HepG2 (cell line): ENCODE data around the gene PRRC2A. TPM values are rescaled to one million over a fixed set of nuclear protein-coding genes. Genes with fewer than 3 reads are reported as not detected.
A peak's percentile ranks its signal among the peaks of the same experiment; 100 is the strongest.

Experiments
- AGO2 ChIP-seq: fragments of 200-400 bp; formaldehyde crosslinking; optimal IDR thresholded peaks from 2 replicates; pipeline ENCODE3; 2017; ENCODE audit warnings: mild to moderate bottlenecking, low read depth, low read length, moderate library complexity
- AKAP8 ChIP-seq: sonication (generic); formaldehyde crosslinking; IDR thresholded peaks from 2 replicates; pipeline ENCODE4 v1.5.1; 2020; ENCODE audit warnings: mild to moderate bottlenecking, missing genetic modification reagents
- CERS6 ChIP-seq: sonication (generic); formaldehyde crosslinking; IDR thresholded peaks from 2 replicates; pipeline ENCODE4 v1.5.0; 2020; ENCODE audit warnings: missing genetic modification reagents
- IRF2 ChIP-seq: IDR thresholded peaks from 2 replicates; pipeline ENCODE4 v1.6.1; 2018; ENCODE audit warnings: missing genetic modification reagents, missing compliant biosample characterization
- PAF1 ChIP-seq: IDR thresholded peaks from 2 replicates; pipeline ENCODE4 v1.6.1; 2016; ENCODE audit warnings: missing genetic modification reagents, missing compliant biosample characterization
- SALL1 ChIP-seq: sonication (generic); formaldehyde crosslinking; IDR thresholded peaks from 2 replicates; pipeline ENCODE4 v1.8.0; 2022; ENCODE audit warnings: mild to moderate bottlenecking, missing genetic modification reagents
- SRSF1 ChIP-seq: fragments of 200-400 bp; formaldehyde crosslinking; optimal IDR thresholded peaks from 2 replicates; pipeline ENCODE3; 2017; ENCODE audit warnings: mild to moderate bottlenecking, low read depth, low read length, moderate library complexity
- TEAD2 ChIP-seq: sonication (generic); formaldehyde crosslinking; IDR thresholded peaks from 2 replicates; pipeline ENCODE4 v1.9.0; 2021; ENCODE audit warnings: missing genetic modification reagents
- THAP11 ChIP-seq: IDR thresholded peaks from 2 replicates; pipeline ENCODE4 v1.6.1; 2016; ENCODE audit warnings: missing biosample characterization, missing genetic modification reagents
- ZNF317 ChIP-seq: sonication (generic); formaldehyde crosslinking; IDR thresholded peaks from 2 replicates; pipeline ENCODE4 v1.5.0; 2020; ENCODE audit warnings: mild to moderate bottlenecking, missing genetic modification reagents
- ZNF547 ChIP-seq: sonication (generic); formaldehyde crosslinking; IDR thresholded peaks from 2 replicates; pipeline ENCODE4 v1.5.1; 2020; ENCODE audit warnings: mild to moderate bottlenecking, missing genetic modification reagents
- ZNF703 ChIP-seq: sonication (generic); formaldehyde crosslinking; IDR thresholded peaks from 2 replicates; pipeline ENCODE4 v1.5.1; 2020; ENCODE audit warnings: missing genetic modification reagents, mild to moderate bottlenecking, moderate library complexity, borderline replicate concordance
- polyA plus RNA-seq, 8 experiments: library from polyadenylated mRNA; depleted of rRNA in 3 of 8; stranded (reverse) in 7 of 8; unstranded in 1 of 8; fragments of >200 nt; fragmentation: Illumina TruSeq in 4 of 8; extraction: Trizol in 4 of 8; gene quantifications; 2 replicates each; pipeline versions ENCODE4 v1.2.1 to v1.2.3, GENCODE V29; 2011 to 2016; ENCODE audit warnings: low read depth in 4 of 8, missing spikeins in 1 of 8, mixed read lengths in 1 of 8; ENCODE audit not compliant: insufficient read depth in 1 of 8
- total RNA-seq, 5 experiments: library from RNA; depleted of rRNA; stranded (reverse); fragments of >200 nt; fragmentation: Illumina TruSeq; extraction: Trizol; gene quantifications; 2 replicates each; pipeline ENCODE4 v1.2.3, GENCODE V29; 2016; ENCODE audit warnings: low read depth in 1 of 5
- TF ChIP-seq, protein P1 (sequence below): IDR thresholded peaks from 2 replicates; pipeline ENCODE4 v1.6.1; 2012; ENCODE audit warnings: inconsistent platforms
- TF ChIP-seq, protein P2 (sequence below): sonication (generic); formaldehyde crosslinking; IDR thresholded peaks from one replicate; pipeline ENCODE4 v1.5.1; 2020; ENCODE audit warnings: mild to moderate bottlenecking, missing genetic modification reagents; ENCODE audit errors: not compliant biosample characterization
- TF ChIP-seq, protein P3 (sequence below): IDR thresholded peaks from 2 replicates; pipeline ENCODE4 v1.6.1; 2012; ENCODE audit warnings: low read length, improper control_type of control experiment

The PRRC2A gene
- total and polyA plus RNA-seq, 2 of the 13 experiments (the other 11 are each of a cell fraction or from before 2014, with no cell fraction given), result 38.9 to 47.4 TPM

DNA sequence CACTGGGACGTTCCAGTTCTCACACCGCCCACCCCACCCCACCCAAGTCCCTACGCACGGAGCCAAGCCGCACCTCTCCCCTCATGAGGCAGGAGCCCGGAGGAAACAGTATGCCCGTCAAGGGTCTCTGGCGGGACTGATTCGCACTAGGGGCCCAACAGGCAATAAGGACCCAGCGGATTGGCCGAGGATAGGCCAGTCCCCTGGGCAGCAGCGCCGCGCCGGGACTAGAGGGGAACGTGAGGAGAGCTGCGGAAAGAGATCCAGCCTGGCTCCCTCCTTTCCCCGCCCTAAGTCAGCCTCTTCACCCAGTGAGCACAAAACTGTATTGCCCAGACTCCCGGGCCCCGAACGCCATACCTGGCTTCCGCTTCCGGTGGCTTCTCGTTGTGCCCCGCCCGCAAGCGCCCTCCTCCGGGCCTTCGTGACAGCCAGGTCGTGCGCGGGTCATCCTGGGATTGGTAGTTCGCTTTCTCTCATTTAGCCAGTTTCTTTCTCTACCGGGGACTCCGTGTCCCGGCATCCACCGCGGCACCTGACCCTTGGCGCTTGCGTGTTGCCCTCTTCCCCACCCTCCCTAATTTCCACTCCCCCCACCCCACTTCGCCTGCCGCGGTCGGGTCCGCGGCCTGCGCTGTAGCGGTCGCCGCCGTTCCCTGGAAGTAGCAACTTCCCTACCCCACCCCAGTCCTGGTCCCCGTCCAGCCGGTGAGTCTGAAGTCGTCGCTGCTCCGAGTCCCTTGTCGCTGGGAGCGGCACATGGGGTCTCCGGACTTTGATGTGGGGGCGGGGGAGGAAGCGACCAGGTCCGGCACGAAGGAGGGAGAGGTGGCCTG lies 45.2 kb downstream of the PRRC2A start, which contains the start of gene CSNK2B (continued):
- TF ChIP-seq IRF2 (CRISPR knock-in tag) (peak; percentile 79), AGO2 (peak; percentile 95), ZNF703 (CRISPR knock-in tag) (0 out of 2 replicates have a peak, but pooled peaks have one; percentile 28), ZNF547 (CRISPR knock-in tag) (peak; percentile 5; the same call in 1 of the 2 replicates), AKAP8 (CRISPR knock-in tag) (no peak), TEAD2 (CRISPR knock-in tag) (0 out of 2 replicates have a peak, but pooled peaks have one; percentile 16), SRSF1 (peak; percentile 55), SALL1 (peak; percentile 72), CERS6 (CRISPR knock-in tag) (no peak), PAF1 (CRISPR knock-in tag) (no peak), THAP11 (CRISPR knock-in tag) (peak; percentile 99), ZNF317 (peak; percentile 80)
- TF ChIP-seq, protein P1, sequence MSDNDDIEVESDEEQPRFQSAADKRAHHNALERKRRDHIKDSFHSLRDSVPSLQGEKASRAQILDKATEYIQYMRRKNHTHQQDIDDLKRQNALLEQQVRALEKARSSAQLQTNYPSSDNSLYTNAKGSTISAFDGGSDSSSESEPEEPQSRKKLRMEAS, result peak; percentile 69
- TF ChIP-seq, protein P2, sequence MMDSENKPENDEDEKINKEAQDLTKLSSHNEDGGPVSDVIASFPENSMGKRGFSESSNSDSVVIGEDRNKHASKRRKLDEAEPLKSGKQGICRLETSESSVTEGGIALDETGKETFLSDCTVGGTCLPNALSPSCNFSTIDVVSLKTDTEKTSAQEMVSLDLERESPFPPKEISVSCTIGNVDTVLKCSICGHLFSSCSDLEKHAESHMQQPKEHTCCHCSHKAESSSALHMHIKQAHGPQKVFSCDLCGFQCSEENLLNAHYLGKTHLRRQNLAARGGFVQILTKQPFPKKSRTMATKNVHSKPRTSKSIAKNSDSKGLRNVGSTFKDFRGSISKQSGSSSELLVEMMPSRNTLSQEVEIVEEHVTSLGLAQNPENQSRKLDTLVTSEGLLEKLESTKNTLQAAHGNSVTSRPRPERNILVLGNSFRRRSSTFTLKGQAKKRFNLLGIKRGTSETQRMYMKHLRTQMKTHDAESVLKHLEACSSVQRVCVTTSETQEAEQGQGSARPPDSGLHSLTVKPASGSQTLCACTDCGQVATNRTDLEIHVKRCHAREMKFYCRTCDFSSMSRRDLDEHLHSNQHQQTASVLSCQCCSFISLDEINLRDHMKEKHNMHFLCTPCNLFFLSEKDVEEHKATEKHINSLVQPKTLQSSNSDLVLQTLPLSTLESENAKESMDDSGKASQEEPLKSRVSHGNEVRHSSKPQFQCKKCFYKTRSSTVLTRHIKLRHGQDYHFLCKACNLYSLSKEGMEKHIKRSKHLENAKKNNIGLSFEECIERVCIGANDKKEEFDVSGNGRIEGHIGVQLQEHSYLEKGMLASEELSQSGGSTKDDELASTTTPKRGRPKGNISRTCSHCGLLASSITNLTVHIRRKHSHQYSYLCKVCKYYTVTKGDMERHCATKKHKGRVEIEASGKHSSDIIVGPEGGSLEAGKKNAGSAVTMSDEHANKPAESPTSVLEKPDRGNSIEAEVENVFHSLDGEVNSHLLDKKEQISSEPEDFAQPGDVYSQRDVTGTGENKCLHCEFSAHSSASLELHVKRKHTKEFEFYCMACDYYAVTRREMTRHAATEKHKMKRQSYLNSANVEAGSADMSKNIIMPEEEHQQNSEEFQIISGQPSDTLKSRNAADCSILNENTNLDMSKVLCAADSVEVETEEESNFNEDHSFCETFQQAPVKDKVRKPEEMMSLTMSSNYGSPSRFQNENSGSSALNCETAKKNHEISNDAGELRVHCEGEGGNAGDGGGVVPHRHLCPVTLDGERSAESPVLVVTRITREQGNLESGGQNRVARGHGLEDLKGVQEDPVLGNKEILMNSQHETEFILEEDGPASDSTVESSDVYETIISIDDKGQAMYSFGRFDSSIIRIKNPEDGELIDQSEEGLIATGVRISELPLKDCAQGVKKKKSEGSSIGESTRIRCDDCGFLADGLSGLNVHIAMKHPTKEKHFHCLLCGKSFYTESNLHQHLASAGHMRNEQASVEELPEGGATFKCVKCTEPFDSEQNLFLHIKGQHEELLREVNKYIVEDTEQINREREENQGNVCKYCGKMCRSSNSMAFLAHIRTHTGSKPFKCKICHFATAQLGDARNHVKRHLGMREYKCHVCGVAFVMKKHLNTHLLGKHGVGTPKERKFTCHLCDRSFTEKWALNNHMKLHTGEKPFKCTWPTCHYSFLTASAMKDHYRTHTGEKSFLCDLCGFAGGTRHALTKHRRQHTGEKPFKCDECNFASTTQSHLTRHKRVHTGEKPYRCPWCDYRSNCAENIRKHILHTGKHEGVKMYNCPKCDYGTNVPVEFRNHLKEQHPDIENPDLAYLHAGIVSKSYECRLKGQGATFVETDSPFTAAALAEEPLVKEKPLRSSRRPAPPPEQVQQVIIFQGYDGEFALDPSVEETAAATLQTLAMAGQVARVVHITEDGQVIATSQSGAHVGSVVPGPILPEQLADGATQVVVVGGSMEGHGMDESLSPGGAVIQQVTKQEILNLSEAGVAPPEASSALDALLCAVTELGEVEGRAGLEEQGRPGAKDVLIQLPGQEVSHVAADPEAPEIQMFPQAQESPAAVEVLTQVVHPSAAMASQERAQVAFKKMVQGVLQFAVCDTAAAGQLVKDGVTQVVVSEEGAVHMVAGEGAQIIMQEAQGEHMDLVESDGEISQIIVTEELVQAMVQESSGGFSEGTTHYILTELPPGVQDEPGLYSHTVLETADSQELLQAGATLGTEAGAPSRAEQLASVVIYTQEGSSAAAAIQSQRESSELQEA (CRISPR knock-in tag), result peak; percentile 8
- TF ChIP-seq, protein P3, sequence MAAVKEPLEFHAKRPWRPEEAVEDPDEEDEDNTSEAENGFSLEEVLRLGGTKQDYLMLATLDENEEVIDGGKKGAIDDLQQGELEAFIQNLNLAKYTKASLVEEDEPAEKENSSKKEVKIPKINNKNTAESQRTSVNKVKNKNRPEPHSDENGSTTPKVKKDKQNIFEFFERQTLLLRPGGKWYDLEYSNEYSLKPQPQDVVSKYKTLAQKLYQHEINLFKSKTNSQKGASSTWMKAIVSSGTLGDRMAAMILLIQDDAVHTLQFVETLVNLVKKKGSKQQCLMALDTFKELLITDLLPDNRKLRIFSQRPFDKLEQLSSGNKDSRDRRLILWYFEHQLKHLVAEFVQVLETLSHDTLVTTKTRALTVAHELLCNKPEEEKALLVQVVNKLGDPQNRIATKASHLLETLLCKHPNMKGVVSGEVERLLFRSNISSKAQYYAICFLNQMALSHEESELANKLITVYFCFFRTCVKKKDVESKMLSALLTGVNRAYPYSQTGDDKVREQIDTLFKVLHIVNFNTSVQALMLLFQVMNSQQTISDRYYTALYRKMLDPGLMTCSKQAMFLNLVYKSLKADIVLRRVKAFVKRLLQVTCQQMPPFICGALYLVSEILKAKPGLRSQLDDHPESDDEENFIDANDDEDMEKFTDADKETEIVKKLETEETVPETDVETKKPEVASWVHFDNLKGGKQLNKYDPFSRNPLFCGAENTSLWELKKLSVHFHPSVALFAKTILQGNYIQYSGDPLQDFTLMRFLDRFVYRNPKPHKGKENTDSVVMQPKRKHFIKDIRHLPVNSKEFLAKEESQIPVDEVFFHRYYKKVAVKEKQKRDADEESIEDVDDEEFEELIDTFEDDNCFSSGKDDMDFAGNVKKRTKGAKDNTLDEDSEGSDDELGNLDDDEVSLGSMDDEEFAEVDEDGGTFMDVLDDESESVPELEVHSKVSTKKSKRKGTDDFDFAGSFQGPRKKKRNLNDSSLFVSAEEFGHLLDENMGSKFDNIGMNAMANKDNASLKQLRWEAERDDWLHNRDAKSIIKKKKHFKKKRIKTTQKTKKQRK, result no peak
